T follicular helper cell (primary cell): ENCODE data around the gene PMP22.

Source experiments
- DNase-seq: peaks from one replicate; pipeline ENCODE4 v3.0.0-alpha.2; 2020; ENCODE audit warnings: low read depth
- total RNA-seq, 2 experiments: gene quantifications; one replicate each; lab custom pipeline; 2026; lab: John Stamatoyannopoulos, UW

Gene PMP22
- total RNA-seq: 0.06 to 0.09 reads per million in 2 experiments

DNA sequence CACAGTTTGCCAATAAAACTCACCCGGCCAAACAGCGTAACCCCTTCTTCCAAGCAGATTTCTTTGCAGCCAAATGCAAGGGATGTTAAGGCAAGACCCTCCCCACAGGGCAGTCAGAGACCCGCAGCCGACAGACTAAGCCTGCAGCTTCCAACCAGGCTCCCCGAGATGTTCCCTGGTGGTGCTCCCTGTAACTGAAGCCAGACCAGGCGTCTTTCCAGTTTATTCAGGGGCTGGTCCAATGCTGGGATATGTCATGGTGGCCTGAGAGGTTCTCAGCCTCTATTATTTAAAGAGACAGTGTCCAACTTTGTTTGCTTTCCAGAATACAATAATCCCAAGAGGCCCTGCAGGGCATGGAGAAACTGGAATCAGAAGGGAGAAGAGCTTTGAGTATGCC is at the start of gene PMP22:
Gene PMP22, minus strand, starts transcription at position 196 of the 400 bp plus-strand sequence. CDS start 4,599 bp downstream, outside the sequence.
- no peak for DNase-seq

DNA sequence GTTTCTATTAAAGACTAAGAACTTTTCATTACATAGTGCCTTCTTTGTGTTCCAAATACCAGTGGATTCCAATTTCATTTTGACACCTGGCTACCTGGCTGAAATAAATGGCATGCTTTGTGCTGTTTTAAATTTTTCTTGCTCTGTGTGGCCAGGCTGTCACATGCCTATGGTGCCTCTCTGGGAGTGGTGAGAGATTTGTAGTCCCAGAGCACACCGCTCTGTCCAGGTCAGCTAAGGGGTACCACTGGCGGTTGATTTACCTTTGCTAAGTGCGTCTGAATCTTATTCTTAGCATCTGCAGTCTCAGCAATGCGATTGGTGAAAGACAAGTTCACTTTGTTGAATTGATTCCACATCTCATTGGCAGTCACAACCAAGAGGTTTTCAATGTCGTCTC is 46.9 kb upstream of the PMP22 start:
- DNase-seq: no peak

DNA sequence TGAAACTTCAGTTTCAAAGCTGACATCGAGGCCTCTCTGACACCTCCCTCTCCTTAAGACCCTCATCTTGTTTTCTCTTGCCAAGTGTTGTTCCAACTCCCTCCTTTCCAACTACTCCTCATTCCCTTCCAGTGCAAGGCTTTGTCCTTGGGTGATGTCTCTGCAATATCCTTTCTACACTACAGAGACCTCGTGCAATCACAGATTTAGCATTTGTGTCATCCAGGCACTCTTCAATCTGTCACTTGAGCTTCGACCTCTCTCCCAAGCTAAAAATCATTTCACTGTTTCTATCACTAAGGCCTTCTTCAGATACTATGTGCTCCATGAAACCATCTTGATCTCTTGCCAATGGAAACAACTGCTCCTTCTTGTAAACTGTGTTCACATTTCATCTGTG is 44.7 kb upstream of the PMP22 start:
- DNase-seq: no peak

DNA sequence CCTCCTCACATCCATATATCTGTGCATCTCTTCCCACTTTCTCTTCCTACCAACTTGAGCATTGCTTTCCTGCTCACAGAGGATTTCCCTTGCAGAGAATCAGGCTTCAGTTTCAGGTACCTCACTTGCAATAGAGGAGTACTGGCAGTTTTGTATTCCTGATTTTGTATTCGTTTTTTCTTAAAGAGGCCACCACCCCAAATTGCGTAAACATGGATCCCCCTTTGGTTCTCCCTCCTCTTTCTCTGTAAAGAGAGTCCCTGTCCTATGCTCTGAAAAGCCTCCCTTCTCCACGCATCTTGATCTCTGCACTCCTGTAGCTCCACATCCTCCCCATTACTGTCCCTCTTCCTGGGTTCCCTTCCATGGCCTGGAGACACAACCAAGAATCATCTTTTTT is 44.1 kb upstream of the PMP22 start:
- DNase-seq: no peak

DNA sequence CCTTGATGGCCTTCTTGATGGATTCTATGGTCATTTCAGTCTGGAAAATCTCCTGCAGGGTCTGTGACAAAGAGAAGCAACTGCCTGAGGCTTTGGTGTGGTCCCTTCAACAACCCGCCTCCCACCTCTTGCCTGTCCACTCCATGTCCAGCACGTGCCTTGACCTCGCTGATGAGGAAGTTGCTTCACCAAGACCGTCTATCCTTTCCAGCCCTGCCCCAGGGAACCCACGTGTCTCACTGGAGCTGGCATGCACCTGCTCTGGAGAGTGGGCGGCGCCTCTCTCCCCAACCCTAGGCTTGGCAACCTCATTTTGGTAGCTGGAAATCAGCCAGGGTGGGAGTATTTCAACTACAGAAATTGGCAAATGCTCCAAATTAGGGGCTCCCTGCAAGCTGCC is 43.6 kb upstream of the PMP22 start:
- no peak for DNase-seq

DNA sequence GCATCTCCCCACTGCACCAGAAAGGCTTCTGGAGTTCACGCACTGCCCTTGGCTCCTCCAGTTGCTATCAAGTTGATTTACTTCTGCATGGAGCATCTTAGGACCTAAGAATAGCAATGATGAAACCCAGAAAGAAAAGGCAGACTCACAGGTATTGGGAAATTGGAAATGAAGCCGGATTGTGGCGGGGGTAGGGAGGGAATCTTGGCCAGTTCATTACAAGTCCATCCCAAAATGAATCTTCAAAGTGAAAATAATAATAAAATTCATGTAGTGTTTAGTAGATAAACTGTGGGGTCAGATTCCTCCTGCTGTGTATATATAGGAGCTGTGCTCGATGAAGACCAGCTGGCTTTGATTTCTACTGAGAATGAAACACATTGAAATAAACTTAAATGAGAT is 42.6 kb upstream of the PMP22 start:
- DNase-seq: no peak

DNA sequence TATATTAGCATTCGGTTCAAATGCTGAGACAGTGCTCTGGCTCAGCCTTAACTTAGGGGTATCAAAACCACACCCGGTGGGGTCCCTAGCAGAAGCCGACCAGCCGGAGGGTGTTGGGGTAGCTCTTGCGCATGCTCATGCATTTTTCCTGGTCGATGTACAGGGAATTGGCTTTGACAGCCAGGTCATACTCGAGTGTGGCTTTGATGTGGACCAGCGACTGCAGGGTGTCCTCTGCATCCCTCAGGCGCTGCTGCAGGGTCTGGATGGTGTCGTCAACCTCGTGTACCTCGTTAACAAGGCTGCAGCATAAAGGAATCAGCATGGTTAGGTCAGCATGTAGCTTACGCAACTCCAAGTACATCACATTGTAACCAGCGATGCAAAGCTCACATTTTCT is 38.7 kb upstream of the PMP22 start:
- no peak for DNase-seq

DNA sequence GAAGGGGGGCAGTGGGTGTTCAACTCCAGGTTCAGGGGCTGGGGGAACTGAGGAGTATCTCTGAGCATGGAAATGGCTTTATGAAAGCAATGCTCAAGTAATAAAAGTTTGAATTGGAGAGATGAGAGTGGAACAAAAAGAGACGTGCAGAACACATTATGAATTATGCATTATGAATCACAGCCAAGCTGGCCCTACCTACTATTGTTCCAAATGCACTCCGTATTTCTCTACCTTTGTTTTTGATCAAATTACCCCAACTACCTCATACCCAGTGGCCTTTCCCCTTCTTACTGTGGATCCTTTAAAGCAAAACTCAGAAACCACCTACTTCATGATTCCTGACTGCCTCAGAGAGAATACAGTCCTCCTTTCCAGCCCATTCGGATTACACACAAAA is 38.1 kb upstream of the PMP22 start:
- DNase-seq: no peak

DNA sequence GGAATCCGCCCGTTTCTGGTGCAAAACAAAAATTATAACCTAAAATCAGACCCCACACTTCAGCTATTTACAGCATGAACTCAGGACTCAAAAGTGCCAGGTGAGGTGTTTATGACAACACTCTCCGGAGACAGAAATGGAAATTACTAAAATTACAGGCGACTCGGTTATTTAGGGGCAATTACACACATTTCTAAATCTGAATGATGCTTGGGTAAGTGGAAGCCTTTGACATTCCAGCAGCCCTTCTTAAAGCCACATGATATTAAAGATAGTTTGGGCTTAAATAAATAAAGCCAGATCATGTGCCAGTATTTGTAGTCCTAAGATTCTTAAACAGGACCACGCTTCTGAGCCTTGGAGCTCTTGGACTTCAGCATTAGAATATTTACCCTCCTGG is 36.7 kb upstream of the PMP22 start:
- no peak for DNase-seq

DNA sequence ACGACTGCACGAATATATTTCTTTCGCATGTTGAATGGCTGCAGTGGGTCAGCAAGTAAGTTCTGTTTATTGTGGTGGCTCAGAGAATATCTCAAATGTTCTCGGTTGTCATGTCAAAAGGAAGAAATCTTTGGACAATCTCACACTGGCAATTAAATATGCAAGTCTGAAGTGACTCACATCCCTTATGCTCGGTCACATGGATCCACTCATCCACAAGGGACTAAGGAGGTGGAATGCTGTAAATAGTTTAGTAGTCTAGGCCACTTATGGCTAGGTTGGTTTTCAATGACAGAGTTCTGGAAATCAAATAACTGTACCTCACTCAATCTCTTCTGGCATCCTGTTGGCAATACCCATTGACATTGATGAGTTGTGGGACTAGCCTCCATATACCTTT is 33.0 kb upstream of the PMP22 start:
- no peak for DNase-seq

DNA sequence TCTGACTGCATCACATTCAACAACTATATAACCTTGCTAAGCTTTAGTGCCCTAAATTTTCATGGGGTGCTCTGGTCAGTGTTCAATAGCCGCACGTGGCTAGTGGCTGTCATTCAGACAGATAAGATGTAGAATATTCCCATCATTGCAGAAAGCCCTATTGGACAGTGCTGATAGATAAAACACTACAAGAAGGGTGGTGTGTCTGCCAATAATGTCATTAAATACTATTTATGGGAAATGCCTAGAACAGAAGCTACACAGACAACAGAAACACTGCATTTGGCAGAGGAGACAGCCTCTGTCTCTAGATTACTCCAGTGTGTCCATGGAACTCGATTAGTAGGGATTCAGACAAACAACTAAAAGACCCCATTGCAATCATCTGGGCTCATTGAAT is 28.4 kb upstream of the PMP22 start:
- no peak for DNase-seq

DNA sequence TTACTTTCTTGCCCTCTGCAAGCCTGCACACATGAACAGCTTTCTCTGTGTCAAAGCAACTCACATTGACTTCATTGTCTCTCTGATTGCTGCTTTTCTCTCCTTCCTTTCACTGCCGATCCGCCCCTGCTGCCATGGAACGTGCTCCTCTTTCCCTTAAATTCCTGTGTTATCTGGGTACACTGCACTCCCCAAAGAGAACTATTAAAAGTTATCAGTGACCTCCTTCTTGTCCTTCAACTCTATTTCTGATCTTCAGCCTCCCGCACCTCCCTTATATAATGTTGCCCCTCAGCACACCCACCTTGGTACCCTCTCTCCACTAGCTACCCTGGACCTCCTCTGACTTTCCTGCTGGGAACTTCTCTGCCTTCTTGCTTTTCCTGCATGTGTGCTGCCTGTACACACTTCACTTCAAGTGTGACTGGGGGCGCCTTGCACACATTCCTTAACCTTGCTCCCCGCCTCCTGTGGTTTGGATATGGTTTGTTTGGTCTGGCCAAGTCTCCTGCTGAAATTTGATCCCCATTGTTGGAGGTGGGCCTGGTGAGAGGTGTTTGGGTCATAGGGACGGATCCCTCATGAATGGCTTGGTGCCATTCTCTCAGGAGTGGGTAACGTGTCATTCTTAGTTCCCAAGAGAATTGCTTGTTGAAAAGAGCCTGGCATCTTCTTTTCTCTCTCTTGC is 26.7 kb upstream of the PMP22 start:
- DNase-seq: no peak

DNA sequence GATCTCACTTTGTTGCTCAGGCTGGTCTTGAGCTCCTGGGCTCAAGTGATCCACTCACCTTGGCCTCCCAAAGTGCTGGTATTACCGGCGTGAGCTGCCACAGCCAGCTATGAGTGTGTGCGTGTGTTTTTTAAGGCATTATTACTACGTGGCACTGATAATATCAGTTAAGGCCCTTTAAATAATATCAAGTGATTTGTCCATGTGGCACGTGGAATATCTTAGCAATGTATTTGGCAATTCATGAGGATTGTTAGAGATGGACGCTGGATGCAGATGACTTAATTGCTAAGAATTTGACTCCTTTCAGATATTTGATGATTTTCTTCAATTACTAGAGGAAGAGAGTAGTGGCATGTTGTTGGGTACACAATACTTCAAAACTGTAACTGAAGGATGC is 25.5 kb upstream of the PMP22 start:
- DNase-seq: no peak

DNA sequence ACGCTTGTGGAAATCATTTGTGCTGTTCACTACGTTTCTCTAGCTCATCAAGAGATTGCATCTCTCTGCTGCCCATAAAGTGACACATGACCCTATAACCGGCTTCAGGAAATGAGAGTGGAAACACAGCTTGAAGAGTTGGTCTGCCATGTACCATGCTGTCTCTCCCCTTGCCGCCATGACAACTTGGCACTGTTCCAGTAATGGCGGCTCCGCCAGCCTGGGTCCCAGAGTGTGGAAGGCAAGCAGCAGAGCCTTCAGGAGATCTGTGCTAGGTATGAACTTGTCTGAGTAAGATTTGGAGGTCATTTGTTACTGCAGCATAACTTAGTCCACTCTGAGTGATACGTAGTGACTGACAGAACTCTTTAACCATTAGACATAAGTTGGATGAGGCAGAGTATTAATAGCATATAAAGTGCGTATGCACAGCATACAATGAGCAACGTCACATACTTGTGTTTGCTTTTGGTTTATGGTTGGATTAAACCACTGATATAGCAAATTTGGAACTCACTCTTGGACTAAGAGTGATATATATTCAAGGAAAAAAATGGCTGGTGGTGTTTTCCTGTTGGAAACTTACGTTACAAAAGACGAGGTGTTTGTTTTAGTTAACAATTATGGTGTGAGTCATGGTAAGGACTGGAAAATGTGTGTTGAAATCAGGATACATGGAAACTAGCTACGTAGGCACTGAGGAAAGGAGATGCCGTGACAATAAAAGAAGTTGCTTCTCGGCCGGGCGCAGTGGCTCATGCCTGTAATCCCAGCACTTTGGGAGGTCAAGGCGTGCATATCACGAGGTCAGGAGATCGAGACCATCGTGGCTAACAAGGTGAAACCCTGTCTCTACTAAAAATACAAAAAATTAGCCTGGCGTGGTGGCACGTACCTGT is 24.4 kb upstream of the PMP22 start:
- DNase-seq: no peak

DNA sequence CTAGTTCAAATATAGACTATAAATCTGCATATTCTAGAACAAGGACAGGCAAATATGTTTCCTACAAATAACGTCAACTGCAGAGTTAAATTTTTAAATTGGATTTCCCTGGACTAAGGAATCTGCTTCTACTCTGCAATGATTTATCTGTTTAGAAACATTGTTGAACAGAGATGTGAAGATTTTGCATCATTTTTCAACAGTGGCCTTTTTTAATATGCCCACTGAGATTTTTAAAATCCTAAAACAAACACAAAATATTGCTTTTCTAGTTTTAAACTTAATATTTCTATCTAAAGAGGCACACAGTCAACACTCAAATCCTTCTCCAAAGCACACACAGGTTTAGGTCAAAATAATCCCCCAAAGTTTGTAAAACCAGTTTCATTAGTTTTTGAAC is 23.7 kb upstream of the PMP22 start:
- DNase-seq: no peak

DNA sequence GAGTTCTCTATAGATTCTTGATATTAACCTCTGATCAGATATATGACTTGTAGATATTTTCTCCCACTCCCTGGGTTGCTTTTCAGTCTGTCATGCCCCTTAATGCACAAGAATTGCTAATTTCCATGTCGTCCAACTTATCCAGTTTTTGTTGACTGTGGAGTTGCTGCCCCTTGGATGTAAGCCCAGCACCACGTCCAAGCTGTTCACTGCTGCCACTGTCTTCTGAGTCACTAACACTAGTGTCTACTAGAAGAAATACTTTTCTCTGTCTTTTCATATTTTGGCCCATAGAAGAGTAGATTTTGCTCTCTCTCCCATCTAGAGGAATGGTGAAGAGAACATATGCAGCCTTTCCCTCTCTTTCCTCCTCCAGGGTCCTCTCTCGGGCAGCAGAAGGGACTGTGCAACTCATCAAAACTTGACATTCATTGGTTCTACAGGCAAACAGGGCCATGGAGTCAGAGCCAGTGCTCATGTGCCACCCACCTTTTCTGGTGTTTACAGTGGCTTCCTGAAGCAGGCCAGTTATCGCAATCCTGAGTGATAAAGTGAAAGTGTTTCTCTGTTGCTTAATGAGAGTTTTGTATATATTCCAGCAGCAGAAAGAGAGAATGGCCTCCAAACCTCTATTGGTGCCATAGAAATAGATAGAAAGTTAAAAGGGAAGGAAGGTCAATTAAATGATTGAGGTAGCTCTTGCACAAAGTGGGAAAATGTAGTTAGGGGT is 22.6 kb upstream of the PMP22 start:
- DNase-seq: no peak

DNA sequence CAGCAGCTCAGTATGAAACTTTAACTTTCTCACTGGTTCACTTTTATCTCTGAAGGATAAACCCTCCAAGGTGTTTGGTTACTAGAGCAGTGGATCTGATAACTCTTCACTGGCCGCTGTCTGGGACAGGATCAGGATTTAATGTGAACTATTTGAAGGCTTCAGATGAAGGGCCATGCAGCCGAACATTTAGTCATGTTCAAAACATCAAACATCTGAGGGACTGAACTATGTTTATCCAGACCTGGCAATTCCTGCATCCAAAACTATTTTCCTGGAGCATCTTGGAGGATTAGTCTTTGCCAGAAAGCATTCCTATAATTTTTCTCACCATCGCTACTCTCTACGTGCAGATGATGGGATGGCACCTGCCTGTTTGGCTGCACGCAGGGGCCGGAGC is 20.3 kb upstream of the PMP22 start:
- no peak for DNase-seq

DNA sequence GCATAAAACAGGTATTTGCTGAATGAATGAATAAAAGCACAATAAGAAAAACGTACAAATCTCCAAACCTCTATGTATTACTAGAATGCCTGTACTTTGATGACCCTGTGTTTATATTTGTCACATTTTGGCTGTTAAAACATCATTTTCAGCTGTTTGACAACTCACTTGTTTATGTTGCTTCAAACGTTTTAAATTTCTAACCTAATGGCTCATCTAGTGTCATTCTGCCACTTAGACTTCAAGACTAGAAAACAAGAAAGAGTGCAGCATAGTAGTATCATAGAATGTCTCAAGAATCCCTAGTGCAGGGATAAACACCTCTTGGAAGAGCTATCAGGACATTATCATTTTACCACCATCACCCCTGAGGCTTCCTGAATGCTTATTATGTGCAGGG is 19.4 kb upstream of the PMP22 start:
- DNase-seq: no peak

DNA sequence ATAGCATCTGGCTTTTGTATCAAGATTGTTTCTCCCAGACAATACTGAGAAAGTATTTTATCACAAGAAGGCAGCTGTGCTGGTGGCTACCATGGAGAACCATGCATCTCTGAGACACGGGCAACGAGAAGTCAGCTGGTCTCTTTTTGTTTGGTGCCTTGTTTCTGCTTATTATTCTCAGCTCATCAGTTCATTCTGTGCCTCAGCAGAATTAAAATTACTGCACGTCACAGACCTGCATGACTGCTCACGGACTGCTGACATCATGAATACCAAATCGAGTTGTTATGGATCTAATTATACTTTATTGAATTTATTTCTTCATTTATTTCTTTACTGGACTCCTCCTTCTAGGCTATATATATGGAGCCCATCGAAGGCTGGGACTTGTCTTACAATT is 19.0 kb upstream of the PMP22 start:
- DNase-seq: no peak

DNA sequence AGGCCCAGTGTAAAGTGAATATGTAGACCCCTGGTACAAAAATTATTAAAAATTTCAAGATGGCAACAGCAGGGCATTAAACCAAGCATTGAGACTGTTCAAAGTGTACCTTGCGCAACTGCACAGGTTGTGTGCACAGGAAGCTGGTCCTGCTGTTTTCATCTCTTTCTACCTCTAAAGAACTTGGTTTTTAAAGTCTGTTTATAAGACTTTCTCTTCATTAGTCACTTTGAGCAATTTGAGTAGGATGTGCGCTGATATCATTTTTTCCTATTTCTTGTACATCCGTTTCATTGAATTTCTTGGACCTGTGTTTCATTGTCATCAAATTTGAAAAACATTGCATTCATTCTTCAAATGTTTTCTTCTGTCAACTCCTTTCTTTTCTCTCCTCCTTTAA is 16.8 kb upstream of the PMP22 start:
- DNase-seq: no peak

DNA sequence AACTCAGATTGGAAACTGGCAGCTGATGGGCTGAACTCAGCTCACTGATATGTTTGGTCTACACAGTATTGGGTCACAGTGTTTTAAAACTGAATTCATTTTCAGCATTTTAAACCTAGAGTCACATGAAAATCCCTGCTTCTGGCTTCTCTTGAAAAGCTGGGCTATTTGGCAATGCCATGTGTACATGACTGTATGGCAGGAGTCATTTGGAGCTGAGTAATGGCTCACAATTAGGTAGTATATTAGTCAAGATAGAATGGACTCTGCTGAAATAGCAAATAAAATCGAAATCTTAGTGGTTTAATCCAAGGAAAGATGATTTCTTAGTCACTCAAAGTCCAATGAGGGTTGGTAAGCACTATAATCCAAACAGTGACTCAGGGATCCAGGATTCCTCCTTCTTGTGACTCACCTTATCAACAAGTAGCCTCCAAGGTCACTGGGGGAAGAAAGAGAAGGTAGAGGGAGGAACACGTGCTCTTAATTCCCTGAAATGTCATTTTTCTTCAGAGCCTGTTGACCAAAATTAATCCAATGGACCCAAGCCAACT is 13.9 kb upstream of the PMP22 start:
- no peak for DNase-seq

DNA sequence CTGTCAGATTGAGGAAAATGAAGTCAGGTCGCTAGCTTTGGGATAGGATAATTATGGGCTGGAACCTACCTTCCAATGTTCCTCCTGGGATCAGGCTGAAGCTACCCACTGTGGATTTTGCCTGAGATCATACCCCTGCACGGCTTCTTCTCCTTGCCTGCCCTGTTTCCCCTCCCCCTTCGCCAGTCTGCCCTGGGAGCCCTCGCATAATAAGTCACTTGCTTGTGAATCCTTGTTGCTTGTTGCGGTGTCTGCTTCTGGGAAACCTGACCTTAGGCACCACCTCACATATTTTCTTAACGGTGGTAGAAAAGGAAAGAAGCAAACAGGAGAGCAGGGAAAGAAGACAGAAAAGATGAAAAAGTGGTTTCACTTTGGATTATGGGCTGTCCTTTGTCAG is 13.3 kb upstream of the PMP22 start:
- no peak for DNase-seq
